ENCODE measurements around the gene NAA10. TPM values are rescaled to one million over a fixed set of nuclear protein-coding genes. Genes with fewer than 3 reads are reported as not detected.

Gene NAA10
- total RNA-seq, 1 donor from 2014 or later, result 21.6 TPM

GRCh38 chrX:153967536-153968224, 32.8 kb upstream of the NAA10 start:
- DNase-seq (ENCODE audit: low spot score in 2 of 2) (no peak), FAIRE-seq (no peak)

- FAIRE-seq (no peak), DNase-seq (ENCODE audit: low spot score in 2 of 2) (no peak)
These were observed 32.2 kb upstream of the NAA10 start for GRCh38 chrX:153966841-153967535.

- no peak for FAIRE-seq
- no peak for DNase-seq (ENCODE audit: low spot score in 2 of 2)
These were observed 31.4 kb upstream of the NAA10 start for GRCh38 chrX:153966283-153966688.

GRCh38 chrX:153965406-153965805, 30.6 kb upstream of the NAA10 start:
- FAIRE-seq, result no peak
- no peak for DNase-seq (ENCODE audit: low spot score in 2 of 2)

DNA sequence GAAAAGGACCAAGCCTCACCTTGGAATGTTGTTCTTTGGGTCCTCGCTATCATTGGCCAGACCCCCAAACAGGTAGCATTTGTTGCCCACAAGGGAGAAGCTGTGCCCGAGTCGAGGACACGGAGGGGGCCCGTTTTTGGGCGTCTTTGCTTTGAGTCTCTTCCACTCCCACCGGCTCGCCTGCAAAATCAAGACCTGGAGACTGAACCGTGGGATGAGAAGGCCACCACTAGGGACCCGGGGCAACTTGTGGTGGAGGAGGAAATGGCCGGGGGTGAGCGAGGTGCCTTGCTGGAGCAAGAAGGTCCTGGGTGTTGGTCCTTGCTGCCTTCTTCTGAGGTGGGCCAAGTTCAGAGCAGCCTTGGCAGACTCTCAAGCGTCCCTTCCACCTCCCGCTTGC, 29.3 kb upstream of the NAA10 start:
- FAIRE-seq (no peak), DNase-seq (ENCODE audit: low spot score in 2 of 2) (no peak)

DNA sequence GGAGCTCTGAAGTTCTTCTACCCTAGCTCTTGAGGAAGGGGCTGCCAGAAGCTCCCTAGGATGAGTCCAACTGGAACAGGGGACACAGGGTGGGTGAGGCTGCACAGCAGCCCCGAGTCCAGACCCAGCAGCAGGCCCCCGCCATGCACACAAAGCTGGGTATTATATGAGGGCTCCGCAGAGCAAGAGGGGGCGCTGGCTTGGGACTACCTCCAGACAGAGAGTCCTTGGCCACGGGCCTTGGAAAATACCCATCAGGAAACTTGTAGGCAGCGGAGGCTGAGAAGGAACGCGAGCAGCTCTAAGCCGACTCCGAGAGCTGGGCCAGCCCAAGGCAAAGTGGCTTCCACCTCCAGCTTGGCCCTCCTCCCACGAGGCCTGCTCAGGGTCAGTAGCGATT, 28.7 kb upstream of the NAA10 start:
- DNase-seq (ENCODE audit: low spot score in 2 of 2) (no peak), FAIRE-seq (no peak)

DNA sequence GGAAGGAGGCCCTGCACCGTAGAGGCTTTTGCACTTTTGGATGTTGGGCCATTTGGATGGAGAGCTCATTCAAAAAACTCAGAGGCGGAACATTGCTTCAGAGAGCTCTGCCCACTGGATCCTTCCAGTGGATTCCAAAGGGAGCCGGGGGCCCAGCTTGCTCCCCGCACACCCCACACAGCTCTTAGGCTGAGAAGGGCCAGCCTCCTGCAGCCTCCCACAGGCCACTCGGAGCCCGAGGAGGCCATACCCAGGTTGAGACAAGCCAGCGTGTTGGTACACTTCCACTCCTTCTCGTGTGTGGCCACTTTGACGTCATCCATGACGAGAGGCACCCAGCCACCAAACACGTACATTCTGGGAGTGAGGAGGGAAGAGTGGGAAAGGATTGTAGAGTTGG, 26.5 kb upstream of the NAA10 start:
- no peak for DNase-seq (ENCODE audit: low spot score in 2 of 2)
- FAIRE-seq, result no peak

DNA sequence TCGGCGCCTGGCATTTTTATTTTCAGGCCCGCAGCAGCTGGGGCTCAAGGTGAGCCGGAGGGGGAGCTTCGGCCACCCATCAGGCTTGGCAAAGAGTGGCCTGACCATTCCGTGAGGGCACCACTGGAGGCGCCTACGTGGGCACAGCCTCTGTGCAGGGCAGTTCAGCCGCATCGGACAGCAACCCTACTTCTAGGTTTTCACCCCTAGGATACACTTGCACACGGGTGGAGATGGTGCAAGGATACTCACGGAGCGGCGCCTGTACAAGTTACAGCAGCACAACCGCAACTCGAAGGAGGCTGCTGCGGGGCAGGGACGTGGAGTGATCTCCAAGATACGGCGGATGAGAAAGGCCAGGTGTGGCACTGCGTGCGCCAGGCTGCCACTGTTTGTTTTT, 25.9 kb upstream of the NAA10 start:
- no peak for DNase-seq (ENCODE audit: low spot score in 2 of 2)
- FAIRE-seq, result no peak

DNA sequence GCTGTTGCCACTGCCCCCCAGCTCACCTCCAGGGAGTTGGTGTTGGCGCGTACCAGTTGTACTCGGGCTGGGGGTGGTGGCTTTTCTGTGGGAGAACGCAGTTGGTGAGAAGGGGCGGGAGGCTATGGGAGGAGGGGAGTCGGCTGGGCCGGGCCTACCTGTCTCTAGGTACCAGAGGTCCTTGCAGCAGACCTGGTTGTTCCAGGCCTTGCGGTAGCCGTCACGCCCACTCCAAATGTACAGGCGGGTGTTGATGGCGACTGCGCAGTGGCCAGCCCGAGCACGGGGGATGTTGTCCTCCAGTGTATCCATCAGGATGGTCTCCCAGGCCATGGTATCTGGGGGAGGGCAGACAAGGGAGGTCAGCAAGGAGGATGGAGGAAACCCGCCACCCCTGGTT, 25.2 kb upstream of the NAA10 start:
- FAIRE-seq (no peak), DNase-seq (ENCODE audit: low spot score in 2 of 2) (no peak)

GRCh38 chrX:153959649-153960048, 24.8 kb upstream of the NAA10 start:
- FAIRE-seq, result no peak

GRCh38 chrX:153958605-153959004, 23.8 kb upstream of the NAA10 start:
- FAIRE-seq (no peak), DNase-seq (ENCODE audit: low spot score in 2 of 2) (no peak)

More at GRCh38 chrX:153959649-153960048, 24.8 kb upstream of the NAA10 start:
- DNase-seq (ENCODE audit: low spot score in 2 of 2), result no peak

DNA sequence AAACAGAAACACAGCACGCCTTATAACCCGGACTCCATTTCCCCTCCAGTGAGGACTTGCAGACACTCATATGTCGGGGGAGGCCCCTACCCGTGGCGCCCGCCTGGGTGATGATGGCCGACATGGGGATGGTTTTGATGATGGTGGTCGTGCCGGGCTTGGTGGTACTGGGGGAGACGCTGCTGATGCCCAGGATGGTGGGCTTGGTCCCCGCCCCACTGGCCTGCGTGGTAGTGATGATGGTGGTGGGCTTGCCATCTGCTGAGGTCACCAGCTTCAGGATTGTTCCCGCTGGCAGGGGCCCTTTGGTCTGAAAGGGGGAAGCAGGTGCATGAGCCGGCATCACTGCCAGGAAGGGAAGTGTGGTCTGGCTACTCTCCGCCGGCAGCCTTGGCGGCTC, 22.4 kb upstream of the NAA10 start:
- DNase-seq (ENCODE audit: low spot score in 2 of 2) (no peak), FAIRE-seq (no peak)

- no peak for DNase-seq (ENCODE audit: low spot score in 2 of 2)
- FAIRE-seq, result no peak
These were observed 21.4 kb upstream of the NAA10 start for GRCh38 chrX:153956044-153956907.

DNA sequence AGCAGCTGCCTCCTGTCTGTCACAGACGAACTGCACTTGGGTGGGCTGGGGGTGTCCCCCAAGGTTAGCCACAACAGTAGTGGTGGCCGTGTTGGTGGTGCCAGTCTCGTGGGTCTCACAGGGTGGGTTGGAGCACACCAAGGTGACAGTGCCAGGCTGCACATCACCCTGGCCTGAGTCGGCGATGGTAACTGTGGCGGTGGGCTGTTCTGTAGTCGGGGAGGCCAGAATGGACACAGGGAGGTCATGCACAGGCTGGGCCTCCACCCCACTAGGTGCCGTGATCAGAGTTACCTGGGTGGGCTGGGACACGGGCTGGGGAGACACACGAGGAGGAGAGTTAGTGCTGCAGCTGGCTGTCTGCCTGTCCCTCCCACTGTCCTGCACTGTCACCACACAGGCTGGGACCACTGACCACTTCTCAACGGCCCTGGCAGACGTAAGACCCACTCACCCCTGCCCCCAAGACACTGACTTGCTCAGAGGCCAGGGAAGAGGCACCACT, 20.4 kb upstream of the NAA10 start:
- DNase-seq (ENCODE audit: low spot score in 2 of 2) (no peak), FAIRE-seq (no peak)

GRCh38 chrX:153954558-153955227, 19.9 kb upstream of the NAA10 start:
- no peak for FAIRE-seq
- DNase-seq (ENCODE audit: low spot score in 2 of 2), result no peak

DNA sequence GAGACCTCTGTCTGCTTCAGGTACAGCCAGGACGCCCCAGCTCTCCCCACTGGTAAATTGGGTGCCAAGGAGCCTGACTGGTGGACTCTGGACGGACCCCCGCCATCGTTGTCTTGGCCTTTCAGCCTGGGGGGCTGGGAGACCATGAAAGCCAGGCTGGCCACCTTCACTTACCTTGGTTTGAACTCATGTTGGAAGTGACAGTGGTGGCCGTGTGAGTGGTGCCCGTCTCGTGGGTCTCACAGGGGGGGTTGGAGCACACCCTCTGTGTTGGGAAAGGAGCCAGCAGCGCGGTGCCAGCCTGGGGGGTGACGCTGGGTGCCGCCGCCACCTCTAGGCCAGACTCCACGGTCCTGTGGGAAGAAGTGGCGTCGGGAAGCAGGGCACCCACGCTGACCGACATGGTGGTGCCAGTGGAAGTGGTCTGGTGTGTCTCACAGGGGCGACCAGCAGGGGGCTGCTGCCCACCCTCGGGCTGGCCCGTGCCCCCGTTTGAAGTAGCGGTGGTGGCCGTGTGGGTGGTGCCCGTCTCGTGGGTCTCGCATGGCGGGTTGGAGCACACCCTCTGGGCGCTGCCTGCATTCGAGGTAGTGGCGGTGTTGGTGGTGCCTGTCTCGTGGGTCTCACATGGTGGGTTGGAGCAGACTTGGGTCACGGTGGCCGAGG, 19.2 kb upstream of the NAA10 start:
- DNase-seq (ENCODE audit: low spot score in 2 of 2) (no peak), FAIRE-seq (no peak)

- FAIRE-seq (no peak), DNase-seq (ENCODE audit: low spot score in 2 of 2) (peak; percentile 82 to 87)
These were observed 18.5 kb upstream of the NAA10 start for GRCh38 chrX:153953342-153953830.

DNA sequence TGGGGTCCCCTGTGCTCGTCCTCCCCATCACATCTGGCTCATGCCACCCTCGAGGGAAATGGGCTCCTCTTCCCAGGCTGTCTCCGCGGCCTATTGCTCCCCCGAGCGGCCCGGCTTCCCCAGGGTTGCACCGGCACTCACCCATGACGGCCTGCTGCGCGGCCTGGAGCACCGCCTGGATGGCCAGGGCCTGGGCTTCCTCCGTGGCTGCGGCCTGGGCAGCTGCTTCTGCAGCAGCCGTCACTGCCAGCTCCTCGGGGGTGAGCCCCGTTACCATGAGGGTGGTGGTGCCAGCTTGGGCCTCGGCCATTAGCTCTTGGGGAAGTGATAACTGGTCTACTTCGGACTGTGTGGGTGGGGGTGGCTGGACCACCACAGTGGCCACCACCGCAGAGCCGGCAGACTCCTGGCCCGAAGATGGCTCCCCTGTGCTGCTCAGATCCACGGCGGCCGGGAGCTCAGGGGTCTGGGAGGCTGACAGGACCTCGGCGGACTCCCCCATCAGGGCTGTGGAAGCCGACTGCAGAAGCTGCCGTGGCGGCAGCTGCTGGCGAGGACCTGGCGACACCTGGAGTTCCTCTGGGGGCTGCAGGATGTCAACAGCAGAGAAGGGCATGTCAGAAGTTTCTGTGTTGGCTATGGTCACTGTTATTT, 17.7 kb upstream of the NAA10 start:
- FAIRE-seq, result no peak
- no peak for DNase-seq (ENCODE audit: low spot score in 2 of 2)

DNA sequence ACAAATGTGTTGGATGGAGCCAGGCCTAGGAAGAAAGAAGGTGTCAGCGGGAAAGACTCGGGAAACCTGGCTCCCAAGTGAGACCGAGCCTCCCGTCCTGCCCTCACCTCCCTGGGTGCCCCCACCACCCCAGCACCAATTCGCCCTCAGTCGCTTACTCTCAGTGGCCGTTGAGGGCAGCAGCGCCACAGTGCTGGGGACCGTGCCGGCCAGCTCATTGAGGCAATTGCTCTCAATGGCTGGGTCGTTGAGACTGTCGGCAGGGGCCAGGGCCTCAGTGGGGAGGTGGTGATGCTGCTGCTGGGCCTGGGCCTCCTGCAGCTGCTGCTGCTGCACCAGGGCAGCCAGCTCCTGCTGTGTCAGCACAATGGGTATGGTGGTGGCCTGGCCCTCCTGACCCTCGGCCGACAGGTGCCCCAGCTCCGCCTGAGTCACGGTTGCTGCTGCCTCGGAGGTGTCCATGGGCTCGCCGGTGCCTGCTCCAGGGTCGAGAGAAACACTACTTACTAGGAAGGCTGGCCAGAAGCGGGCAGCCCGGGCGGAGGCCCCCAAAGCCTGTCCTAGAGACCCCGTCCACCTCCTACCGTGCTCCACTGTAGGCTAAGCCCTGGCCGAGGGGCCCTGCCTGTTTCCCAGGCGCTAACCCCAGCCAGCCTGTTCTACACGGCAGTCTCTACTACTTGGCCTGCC, 17.0 kb upstream of the NAA10 start:
- DNase-seq (ENCODE audit: low spot score in 2 of 2) (no peak), FAIRE-seq (no peak)

All from frontal cortex (tissue), 4 donors.